ENCODE measurements around the gene HEPHL1.
"Not testable (repeated sequence)": the region's sequence is repeated elsewhere in the genome, so short reads cannot be mapped to it uniquely, and the experiment has no call there.

The HEPHL1 gene

GRCh38 chr11:94150056-94150455 lies 128.9 kb downstream of the HEPHL1 start:
- no peak for DNase-seq (ENCODE audit: low spot score)

GRCh38 chr11:94150704-94151685 lies 129.8 kb downstream of the HEPHL1 start:
- DNase-seq (ENCODE audit: low spot score), result no peak

GRCh38 chr11:94151903-94152677 lies 130.9 kb downstream of the HEPHL1 start:
- DNase-seq (ENCODE audit: low spot score), result no peak

- DNase-seq (ENCODE audit: low spot score), result no peak
These were observed 131.5 kb downstream of the HEPHL1 start for GRCh38 chr11:94152678-94153065.

- DNase-seq (ENCODE audit: low spot score), result no peak
These were observed 132.2 kb downstream of the HEPHL1 start for GRCh38 chr11:94153320-94153719.

GRCh38 chr11:94154095-94154856 lies 133.1 kb downstream of the HEPHL1 start:
- no peak for DNase-seq (ENCODE audit: low spot score)

- not testable (repeated sequence) for DNase-seq (ENCODE audit: low spot score)
These were observed 136.2 kb downstream of the HEPHL1 start for GRCh38 chr11:94157339-94157738.

All from HuH-7.5 (cell line).